Neural progenitor cell (in vitro differentiated cells): ENCODE measurements around the gene DPYD. TPM values are rescaled to one million over a fixed set of nuclear protein-coding genes. Genes with fewer than 3 reads are reported as not detected.

Experiments
- DNase-seq: peaks from one replicate; pipeline ENCODE4 v3.0.0-alpha.2; 2016; ENCODE audit warnings: low spot score
- H2AFZ ChIP-seq: fragments of 200-600 bp; sonication (generic); replicated peaks from 2 replicates; pipeline ENCODE4 v1.6.1; 2016; ENCODE audit warnings: antibody characterized with exemption
- H3F3A ChIP-seq: fragments of 200-600 bp; sonication (generic); 2 replicates; pipeline ENCODE4 v1.6.1; 2016; ENCODE audit warnings: antibody characterized with exemption, low read depth
- H3K27ac ChIP-seq: fragments of 200-600 bp; sonication (generic); 2 replicates; pipeline ENCODE4 v1.5.1; 2016; ENCODE audit warnings: mild to moderate bottlenecking
- H3K27me3 ChIP-seq: fragments of 200-600 bp; sonication (generic); 2 replicates; pipeline ENCODE4 v1.6.1; 2016; ENCODE audit warnings: mild to moderate bottlenecking, moderate library complexity
- H3K36me3 ChIP-seq: fragments of 200-600 bp; sonication (generic); 2 replicates; pipeline ENCODE4 v1.5.1; 2016
- H3K4me1 ChIP-seq: fragments of 200-600 bp; sonication (generic); 2 replicates; pipeline ENCODE4 v1.6.1; 2016; ENCODE audit warnings: mixed run types
- H3K4me2 ChIP-seq: fragments of 200-600 bp; sonication (generic); 2 replicates; pipeline ENCODE4 v1.6.1; 2016
- H3K4me3 ChIP-seq: fragments of 200-600 bp; sonication (generic); 2 replicates; pipeline ENCODE4 v1.5.1; 2016
- H3K79me2 ChIP-seq: fragments of 200-600 bp; sonication (generic); 2 replicates; pipeline ENCODE4 v1.6.1; 2016; ENCODE audit warnings: low read depth
- H3K9ac ChIP-seq: fragments of 200-600 bp; sonication (generic); 2 replicates; pipeline ENCODE4 v1.6.1; 2016
- H3K9me3 ChIP-seq: fragments of 200-600 bp; sonication (generic); 2 replicates; pipeline ENCODE4 v1.5.1; 2016; ENCODE audit warnings: low read depth
- H4K20me1 ChIP-seq: fragments of 200-600 bp; sonication (generic); 2 replicates; pipeline ENCODE4 v1.6.1; 2016; ENCODE audit warnings: low read depth
- H3K27ac Mint-ChIP-seq: 3 replicates; pipeline ENCODE4 v1.8.0; 2021; ENCODE audit warnings: mixed read lengths
- H3K27me3 Mint-ChIP-seq: 2 replicates; pipeline ENCODE4 v1.8.0; 2022; ENCODE audit warnings: low read depth, mild to moderate bottlenecking, inconsistent platforms, moderate library complexity, mixed read lengths; ENCODE audit not compliant: insufficient read depth
- H3K36me3 Mint-ChIP-seq: 3 replicates; pipeline ENCODE4 v1.8.0; 2021; ENCODE audit warnings: mixed read lengths
- H3K4me1 Mint-ChIP-seq: 3 replicates; pipeline ENCODE4 v1.8.0; 2021; ENCODE audit warnings: mixed read lengths
- H3K4me3 Mint-ChIP-seq: 3 replicates; pipeline ENCODE4 v1.8.0; 2021; ENCODE audit warnings: mild to moderate bottlenecking, moderate library complexity, mixed read lengths
- H3K9me3 Mint-ChIP-seq: 3 replicates; pipeline ENCODE4 v1.8.0; 2020; ENCODE audit warnings: mixed read lengths
- EZH2 ChIP-seq: fragments of 200-600 bp; sonication (generic); IDR thresholded peaks from 2 replicates; pipeline ENCODE4 v1.6.1; 2017; ENCODE audit warnings: antibody characterized with exemption, mild to moderate bottlenecking, moderate library complexity
- EZH2phosphoT487 ChIP-seq: fragments of 200-600 bp; sonication (generic); IDR thresholded peaks from 2 replicates; pipeline ENCODE4 v1.6.1; 2017; ENCODE audit warnings: antibody characterized with exemption
- total RNA-seq: library from RNA; depleted of rRNA; stranded (reverse); fragments of >200 nt; gene quantifications from 2 replicates; pipeline ENCODE4 v1.2.3, GENCODE V29; 2015; ENCODE audit warnings: low replicate concordance
- TF ChIP-seq, protein P1 (sequence below): fragments of 200-600 bp; sonication (generic); IDR thresholded peaks from 2 replicates; pipeline ENCODE4 v1.5.1; 2017; ENCODE audit warnings: antibody characterized with exemption, mild to moderate bottlenecking

DPYD gene
- total RNA-seq, 1 donor from 2014 or later, result 0.43 TPM

DNA sequence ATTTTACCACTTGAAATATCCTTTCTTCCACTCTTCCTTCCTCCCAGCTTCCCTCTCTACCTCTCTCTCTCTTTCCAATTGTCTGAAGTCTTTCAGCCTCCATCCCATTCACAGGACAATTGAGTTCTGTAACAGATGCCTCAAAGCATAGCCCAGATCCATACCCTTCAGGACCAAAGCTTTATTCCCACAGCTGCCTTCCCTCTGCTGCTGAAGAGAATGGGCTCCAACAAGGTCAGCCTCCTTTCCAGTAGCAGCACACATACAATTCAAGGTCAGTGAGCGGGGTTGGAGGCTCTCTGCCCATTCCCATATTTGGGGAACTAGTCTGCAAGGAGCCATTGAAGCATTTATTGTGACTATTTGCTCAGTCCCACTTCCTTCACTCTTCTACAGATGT is 179.9 kb downstream of the DPYD start:
- Histone ChIP-seq H3K4me2 (peak overlapping the region; percentile 11), H4K20me1 (no peaks in the 10 kb centered on the region), H3F3A (peaks cover 6% of the 10 kb centered on the region), H3K27me3 (peaks cover 5% of the 10 kb centered on the region), H3K9ac (no peak overlapping the region), H3K4me3 (no peak overlapping the region), H2AFZ (no peak overlapping the region), H3K79me2 (no peaks in the 10 kb centered on the region), H3K36me3 (no peaks in the 10 kb centered on the region), H3K9me3 (no peaks in the 10 kb centered on the region), H3K4me1 (peaks cover 45% of the 10 kb centered on the region), H3K27ac (no peak overlapping the region)
- DNase-seq, result peak; percentile 37
- H3K9me3 Mint-ChIP-seq, result no peaks in the 10 kb centered on the region
- H3K4me3 Mint-ChIP-seq, result no peak overlapping the region
- peak overlapping the region; percentile 43 for H3K27ac Mint-ChIP-seq
- no peaks in the 10 kb centered on the region for H3K27me3 Mint-ChIP-seq
- H3K4me1 Mint-ChIP-seq, result peaks cover 32% of the 10 kb centered on the region
- no peaks in the 10 kb centered on the region for H3K36me3 Mint-ChIP-seq
- TF ChIP-seq EZH2 (no peak), EZH2phosphoT487 (no peak)
- TF ChIP-seq, protein P1, sequence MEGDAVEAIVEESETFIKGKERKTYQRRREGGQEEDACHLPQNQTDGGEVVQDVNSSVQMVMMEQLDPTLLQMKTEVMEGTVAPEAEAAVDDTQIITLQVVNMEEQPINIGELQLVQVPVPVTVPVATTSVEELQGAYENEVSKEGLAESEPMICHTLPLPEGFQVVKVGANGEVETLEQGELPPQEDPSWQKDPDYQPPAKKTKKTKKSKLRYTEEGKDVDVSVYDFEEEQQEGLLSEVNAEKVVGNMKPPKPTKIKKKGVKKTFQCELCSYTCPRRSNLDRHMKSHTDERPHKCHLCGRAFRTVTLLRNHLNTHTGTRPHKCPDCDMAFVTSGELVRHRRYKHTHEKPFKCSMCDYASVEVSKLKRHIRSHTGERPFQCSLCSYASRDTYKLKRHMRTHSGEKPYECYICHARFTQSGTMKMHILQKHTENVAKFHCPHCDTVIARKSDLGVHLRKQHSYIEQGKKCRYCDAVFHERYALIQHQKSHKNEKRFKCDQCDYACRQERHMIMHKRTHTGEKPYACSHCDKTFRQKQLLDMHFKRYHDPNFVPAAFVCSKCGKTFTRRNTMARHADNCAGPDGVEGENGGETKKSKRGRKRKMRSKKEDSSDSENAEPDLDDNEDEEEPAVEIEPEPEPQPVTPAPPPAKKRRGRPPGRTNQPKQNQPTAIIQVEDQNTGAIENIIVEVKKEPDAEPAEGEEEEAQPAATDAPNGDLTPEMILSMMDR, result no peak

DNA sequence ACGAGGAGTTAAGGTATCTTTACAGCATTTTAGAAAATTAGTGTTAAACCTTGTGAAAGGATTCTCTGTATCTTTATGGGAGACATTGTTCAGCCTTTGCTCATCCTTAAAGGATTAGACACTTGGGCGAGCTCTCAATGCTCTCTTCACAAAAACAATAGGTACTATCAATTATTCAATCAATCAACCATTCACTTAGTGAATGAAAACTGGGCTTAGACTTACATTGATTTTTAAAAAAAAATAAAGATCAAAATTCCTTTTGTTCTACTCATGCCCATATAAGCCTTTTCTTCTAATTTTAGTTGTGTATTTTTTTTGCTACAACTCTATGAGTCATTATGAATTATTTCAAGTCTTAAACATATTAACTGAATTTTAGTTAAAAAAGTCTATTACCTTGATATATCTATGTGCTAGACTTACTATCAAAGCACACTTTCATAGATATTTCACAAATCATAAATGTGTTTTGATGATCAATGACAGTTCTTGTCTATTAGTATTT is 181.2 kb downstream of the DPYD start:
- Histone ChIP-seq H3K27ac (no peak overlapping the region), H3K27me3 (peaks cover 5% of the 10 kb centered on the region), H3K9ac (no peak overlapping the region), H3K4me3 (no peak overlapping the region), H3K79me2 (no peaks in the 10 kb centered on the region), H3K9me3 (no peaks in the 10 kb centered on the region), H3K4me1 (peaks cover 45% of the 10 kb centered on the region), H3F3A (peaks cover 6% of the 10 kb centered on the region), H3K36me3 (no peaks in the 10 kb centered on the region), H4K20me1 (no peaks in the 10 kb centered on the region), H3K4me2 (peak overlapping the region; percentile 23), H2AFZ (no peak overlapping the region)
- Mint-ChIP-seq H3K36me3 (no peaks in the 10 kb centered on the region), H3K4me1 (peaks cover 32% of the 10 kb centered on the region), H3K4me3 (no peak overlapping the region), H3K27ac (no peak overlapping the region), H3K9me3 (no peaks in the 10 kb centered on the region), H3K27me3 (no peaks in the 10 kb centered on the region)
- TF ChIP-seq EZH2phosphoT487, result no peak
- TF ChIP-seq, protein P1, result no peak
- no peak for TF ChIP-seq EZH2
- peak; percentile 47 for DNase-seq

DNA sequence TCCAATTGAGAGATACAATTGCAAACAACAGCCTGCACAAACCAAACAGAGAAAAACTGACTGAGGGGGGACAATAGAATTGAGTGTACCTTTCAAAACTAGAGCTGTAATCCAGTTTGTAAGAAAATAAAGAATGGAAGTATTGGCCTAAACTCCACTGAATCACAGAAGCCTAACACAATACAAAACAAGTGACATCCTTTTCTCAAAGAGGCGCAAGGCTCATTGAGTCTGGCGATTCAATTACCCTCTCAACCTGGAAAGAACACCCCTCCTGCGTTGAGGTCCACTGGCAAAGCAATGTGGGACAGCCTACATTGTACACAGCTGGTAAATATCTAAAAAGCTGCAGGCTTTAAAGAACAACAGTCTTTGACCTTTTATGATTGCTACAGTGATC is 182.6 kb downstream of the DPYD start:
- Histone ChIP-seq H3K36me3 (no peaks in the 10 kb centered on the region), H3K27ac (no peak overlapping the region), H3K9me3 (no peaks in the 10 kb centered on the region), H2AFZ (no peak overlapping the region), H3F3A (peaks cover 6% of the 10 kb centered on the region), H3K79me2 (no peaks in the 10 kb centered on the region), H3K9ac (no peak overlapping the region), H3K27me3 (peaks cover 5% of the 10 kb centered on the region), H3K4me2 (peak overlapping the region; percentile 38), H3K4me3 (no peak overlapping the region), H3K4me1 (peaks cover 45% of the 10 kb centered on the region), H4K20me1 (no peaks in the 10 kb centered on the region)
- Mint-ChIP-seq H3K9me3 (no peaks in the 10 kb centered on the region), H3K36me3 (no peaks in the 10 kb centered on the region), H3K27ac (no peak overlapping the region), H3K4me3 (no peak overlapping the region), H3K27me3 (no peaks in the 10 kb centered on the region), H3K4me1 (peaks cover 32% of the 10 kb centered on the region)
- TF ChIP-seq EZH2phosphoT487 (peak; percentile 62), EZH2 (no peak)
- DNase-seq, result peak; percentile 79

DNA sequence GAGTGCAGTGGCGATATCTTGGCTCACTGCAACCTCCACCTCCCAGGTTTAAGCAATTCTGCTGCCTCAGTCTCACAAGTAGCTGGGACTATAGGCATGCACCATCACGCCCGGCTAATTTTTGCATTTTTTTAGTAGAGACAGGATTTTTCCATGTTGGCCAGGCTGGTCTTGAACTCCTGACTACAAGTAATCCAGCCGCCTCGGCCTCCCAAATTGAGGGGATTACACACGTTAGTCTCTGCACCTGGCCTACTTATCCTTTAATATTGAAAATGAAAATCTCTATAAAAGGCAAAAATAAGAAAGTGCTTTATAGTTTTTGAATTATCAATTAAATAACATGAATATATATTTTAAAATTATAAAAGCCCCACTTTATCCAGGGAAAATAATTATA is 190.6 kb downstream of the DPYD start:
- Histone ChIP-seq H4K20me1 (no peaks in the 10 kb centered on the region), H3K4me2 (no peak overlapping the region), H3K4me1 (no peaks in the 10 kb centered on the region), H3K79me2 (no peaks in the 10 kb centered on the region), H3K9ac (no peak overlapping the region), H3K9me3 (no peaks in the 10 kb centered on the region), H3K4me3 (no peak overlapping the region), H3F3A (no peaks in the 10 kb centered on the region), H3K27me3 (no peaks in the 10 kb centered on the region), H2AFZ (no peak overlapping the region), H3K36me3 (no peaks in the 10 kb centered on the region), H3K27ac (no peak overlapping the region)
- Mint-ChIP-seq H3K27ac (no peak overlapping the region), H3K36me3 (no peaks in the 10 kb centered on the region), H3K4me3 (no peak overlapping the region), H3K9me3 (no peaks in the 10 kb centered on the region), H3K4me1 (no peaks in the 10 kb centered on the region), H3K27me3 (no peaks in the 10 kb centered on the region)
- TF ChIP-seq EZH2phosphoT487, result no peak
- TF ChIP-seq, protein P1, result no peak
- no peak for TF ChIP-seq EZH2
- no peak for DNase-seq
